Stimulated activated CD8-positive, alpha-beta memory T cell treated with anti-CD3 and anti-CD28 coated beads, Interleukin-7, amount 100 ng/mL, for 48 hours (primary cell): ENCODE data around the gene PPFIA2.

ENCODE experiments used
- DNase-seq, 2 donors: peaks; one replicate each; pipeline ENCODE4 v3.0.0-alpha.2; 2020; ENCODE audit warnings: low read depth in 1 of 2; ENCODE audit errors: extremely low read depth in 1 of 2

PPFIA2 gene

DNA sequence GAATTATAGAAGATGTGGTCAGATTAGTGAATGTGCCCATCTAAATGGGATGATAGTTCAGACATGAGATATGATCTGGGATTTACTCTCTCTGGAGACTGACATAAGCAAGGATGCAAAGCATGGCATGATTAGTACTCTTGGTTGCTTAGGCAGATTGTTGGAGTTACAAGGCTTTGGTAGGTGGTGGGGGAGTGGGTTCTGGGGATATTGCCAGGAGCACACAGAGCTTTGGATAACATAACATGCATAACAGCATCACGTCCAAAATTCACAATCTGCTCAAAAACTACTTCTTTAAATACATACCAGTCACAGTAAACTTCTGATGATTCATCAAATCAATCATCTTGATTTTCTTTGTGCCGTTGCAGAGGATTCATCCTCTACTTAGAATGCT lies 393.9 kb downstream of the PPFIA2 start:
- no peak for DNase-seq

DNA sequence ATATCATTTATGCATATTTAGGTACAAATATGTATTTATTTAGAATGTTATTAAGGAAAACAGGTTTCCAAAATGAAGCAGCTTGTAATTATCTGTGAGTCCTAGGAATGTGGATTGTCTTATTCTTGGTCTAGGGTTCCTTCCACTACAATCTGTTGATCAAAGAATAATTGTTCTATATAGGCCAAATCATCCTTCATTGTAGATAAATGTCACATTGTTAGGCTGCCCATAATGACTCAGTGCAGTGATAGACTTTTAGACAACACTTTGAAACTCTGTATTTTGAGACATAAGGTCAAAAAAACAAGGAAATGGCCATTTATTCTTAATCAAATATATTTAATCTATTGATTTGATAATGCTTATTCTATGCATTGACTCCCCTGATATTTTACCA lies 398.2 kb downstream of the PPFIA2 start:
- DNase-seq: no peak

DNA sequence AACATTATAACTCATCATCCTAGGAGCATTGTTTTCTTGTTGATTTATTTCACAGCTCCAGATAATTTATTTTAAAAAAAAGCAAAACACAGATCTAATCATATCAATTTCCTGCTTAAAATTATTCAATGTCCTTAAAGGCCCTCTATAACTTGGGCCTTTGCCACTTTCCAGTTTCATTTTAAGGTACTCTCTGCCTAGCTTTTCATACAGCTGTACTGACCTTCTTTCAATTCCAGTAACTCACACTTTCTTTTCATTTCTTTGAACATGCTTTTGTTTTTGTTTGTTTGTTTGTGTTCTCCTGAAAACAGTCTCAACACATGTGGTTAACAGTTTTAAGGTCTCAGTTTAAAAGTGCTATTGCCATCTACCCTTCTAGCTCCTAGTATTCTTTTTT lies 399.4 kb downstream of the PPFIA2 start:
- no peak for DNase-seq

DNA sequence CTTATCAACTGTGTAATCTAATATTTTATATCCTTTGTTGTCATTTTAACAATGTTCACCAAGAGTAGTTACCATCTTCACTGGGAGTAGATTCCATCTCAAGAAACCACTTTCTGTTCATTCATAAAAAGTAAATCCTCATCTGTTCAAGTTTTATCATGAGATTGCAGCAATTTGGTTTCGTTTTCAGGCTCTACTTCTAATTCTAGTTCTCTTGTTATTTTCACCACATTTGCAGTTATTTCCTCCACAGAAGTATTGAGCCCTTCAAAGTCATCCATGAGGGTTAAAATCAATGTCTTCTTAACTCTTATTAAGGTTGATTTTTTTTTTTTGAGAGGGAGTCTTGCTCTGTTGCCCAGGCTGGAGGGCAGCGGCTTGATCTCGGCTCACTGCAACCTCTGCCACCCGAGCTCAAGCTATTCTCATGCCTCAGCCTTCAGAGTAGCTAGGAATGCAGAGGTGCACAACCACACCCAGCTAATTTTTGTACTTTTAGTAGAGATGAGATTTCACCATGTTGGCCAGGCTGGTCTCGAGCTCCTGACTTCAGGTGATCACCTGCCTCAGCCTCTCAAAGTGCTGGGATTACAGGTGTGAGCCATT lies 404.7 kb downstream of the PPFIA2 start:
- DNase-seq: no peak

DNA sequence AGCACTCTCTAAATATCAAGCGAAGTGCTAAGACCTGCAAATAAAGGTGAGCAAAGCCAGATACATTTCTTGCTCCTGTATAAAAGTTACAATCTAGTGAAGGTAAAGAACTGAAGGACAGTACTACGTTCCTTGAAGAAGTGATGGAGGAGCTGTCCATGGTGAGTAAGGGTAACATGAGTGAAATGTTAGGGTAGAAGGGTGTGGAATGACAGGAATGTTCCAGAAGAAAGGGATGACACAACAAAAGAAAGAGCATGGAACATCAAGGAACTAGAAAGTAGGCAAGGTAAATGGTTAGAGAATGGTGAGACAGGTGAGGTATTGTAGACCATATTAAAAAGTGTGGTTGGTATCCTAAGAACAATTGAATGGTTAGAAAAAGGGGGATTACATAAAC lies 408.8 kb downstream of the PPFIA2 start:
- no peak for DNase-seq

DNA sequence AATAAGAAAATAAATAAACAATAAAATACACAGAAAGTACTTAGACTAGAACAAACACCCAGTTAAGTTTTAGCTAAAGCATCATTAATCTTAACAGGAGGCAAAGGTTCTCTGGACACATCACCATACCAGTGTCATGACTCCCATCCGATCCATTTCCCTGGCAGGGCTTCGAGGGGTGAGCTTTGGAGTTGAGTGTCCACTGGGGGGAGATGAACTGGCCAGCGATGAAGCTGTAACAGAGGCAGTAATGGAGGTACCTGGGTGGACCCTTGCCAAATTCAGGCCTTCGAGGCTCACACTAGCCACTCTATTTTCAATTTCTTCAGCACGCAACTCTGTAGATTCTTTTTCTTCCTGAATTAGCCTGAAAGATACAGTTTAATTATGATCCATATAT lies 411.7 kb downstream of the PPFIA2 start:
- no peak for DNase-seq

DNA sequence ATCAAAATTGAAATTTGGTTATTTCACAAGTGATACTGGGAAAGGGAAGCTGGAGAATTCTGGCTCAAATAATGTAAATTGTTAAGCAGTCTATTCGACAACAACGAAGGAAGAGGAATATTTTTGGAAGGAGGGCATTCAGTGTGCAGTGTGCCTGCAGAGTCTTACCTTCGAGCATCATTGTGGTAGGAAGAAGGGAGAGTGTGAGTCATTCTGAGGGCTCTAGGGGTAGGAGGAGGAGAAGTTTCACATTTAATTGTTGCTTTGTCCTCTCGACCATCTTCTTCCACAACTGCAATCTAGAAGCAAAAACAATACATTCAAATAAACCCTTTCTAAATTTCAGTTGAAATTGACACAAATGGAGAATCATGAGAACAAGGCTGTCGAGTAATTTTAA lies 418.2 kb downstream of the PPFIA2 start:
- no peak for DNase-seq

DNA sequence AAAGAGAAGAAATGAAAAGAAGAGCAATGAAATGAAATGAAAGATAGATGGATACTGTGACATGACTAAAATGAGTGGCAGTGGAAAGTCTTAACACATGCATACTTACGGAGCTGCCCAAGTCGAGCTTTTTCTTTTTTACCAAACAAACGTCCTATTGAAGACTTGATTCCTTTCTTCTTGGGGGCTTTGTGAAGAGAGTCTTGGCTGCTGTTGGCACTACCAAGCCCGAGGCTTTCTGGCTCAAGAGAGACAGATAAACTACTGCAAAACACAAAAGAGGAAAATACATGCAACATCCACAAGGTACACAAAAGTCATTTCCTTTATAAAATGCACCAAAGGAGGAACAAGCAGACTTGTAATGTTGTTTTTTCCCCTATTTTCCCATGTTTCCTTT lies 420.1 kb downstream of the PPFIA2 start:
- DNase-seq: no peak

DNA sequence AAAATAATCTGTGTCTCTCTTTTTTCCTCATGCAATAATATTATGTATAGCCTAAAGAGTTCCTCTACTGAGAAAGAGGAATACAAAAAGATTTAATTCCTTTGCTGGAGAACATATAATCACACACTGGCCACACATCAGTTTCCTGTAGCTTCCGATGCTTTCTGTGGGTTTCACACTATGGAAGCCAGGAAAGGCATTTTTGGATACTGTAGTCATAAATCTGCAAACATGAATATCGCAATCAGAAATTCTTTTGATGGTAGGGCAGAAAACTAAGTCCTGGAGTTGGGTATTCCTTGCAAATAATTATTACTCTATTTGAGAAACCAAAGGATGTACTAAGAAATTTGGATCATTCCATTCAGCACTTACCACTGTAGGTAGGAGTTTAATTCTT lies 421.3 kb downstream of the PPFIA2 start:
- DNase-seq: no peak

DNA sequence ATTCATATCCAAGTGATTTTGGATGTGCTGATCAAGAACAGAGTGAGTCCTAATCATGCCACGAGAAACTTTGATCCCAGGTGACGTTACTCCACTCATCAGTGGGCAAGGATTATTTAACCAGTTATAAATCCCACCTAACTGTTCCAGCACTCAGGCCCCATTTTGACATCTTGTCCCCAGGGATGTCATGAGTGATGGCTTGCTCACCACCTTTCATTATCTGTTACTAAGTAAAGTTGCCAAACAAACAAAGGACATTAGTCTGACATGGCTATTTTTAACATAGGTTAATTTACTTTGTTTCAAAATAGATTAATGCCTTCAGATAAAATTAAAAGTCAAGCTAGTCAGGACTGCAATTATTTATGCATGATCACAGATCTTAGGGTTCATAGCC lies 425.3 kb downstream of the PPFIA2 start:
- DNase-seq: no peak

DNA sequence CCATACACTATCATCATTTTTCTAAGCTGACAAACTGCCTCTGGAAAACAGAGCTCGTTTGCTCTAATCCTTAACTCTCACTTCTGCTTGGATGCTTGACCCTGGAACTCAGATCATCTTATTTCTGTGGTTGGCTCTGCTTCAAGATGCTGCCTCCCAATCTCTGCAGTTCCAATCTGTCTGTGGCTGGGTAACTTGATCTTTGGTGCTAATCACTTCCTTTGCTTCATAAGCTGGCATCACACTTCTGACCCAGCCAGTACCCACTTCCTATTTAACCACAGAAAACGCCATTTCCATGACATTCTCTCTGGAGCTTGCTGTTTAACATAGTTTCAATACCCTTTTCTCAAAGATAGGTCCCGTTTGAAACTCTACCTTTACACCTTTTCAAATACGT lies 427.1 kb downstream of the PPFIA2 start:
- no peak for DNase-seq

DNA sequence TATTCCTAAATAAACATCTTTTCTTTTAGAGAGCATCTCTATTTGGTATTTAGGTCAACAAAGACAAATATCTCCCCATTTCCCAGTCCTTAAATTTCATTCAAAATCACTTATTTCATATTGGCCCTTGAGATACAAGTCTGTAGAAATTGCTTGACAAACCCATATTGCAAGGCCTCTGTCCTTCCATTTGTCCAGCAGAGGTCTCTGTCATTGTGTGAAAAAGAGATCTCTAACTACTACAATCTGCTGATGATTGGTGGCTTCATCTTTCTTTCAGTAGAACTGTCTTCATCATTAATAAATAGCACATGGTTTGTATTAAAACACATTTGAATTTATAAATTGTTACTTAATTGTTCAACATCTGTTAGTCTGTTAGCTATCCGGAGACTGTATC lies 428.7 kb downstream of the PPFIA2 start:
- no peak for DNase-seq

DNA sequence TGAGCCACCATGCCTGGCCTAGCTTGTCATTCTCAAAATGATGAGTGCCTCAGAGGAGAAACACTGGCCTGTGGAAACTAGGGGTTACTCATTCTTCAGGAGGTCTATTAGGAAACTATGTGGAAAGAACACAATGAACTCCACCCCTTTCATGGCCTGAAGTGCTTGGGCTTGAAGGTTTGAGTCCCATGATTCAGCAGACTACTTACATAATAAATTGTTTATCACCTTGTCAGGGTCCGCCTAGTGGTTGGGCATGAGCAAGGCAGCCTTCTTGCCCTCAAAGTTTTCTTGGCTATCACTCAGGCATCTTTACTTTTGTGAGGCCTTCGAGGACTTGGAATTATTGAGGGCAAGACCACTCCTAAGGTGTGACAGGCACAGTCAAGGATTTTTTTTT lies 430.1 kb downstream of the PPFIA2 start:
- no peak for DNase-seq

DNA sequence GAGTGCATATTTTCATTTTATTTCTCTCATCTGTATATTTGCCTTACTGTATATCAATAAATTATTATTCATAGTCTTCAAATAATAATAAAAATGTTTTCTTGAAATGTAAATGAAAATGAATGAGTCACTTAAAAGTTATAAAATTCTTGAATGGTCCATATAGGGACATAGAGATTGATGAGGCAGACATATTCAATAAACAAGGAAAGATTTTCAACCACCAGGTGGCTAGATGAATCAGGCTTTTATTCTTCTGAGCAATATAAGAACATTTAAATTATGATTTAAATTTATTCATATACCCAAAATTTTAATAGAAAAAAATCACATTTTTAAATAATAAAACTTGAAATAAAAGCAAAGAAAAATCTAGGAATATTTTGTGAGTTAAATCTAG lies 431.7 kb downstream of the PPFIA2 start:
- DNase-seq: no peak

DNA sequence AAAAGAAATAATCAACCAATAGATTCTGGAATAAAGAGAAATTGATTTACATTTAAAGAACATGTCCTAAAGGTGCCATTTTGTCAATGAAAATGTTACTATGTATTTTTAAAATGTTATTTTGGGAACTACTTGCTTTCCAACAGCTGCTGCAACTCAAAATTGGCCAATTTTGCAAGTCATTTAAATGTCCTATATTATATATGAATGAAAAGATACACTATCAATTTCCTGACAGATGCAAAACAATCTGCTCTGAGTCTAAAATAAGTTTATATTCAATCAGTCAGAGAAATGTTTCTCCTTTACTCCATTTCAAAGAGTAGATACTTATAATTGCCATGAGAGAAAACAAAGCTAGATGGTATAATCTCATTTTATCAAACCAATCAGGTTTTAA lies 434.1 kb downstream of the PPFIA2 start:
- DNase-seq: no peak

DNA sequence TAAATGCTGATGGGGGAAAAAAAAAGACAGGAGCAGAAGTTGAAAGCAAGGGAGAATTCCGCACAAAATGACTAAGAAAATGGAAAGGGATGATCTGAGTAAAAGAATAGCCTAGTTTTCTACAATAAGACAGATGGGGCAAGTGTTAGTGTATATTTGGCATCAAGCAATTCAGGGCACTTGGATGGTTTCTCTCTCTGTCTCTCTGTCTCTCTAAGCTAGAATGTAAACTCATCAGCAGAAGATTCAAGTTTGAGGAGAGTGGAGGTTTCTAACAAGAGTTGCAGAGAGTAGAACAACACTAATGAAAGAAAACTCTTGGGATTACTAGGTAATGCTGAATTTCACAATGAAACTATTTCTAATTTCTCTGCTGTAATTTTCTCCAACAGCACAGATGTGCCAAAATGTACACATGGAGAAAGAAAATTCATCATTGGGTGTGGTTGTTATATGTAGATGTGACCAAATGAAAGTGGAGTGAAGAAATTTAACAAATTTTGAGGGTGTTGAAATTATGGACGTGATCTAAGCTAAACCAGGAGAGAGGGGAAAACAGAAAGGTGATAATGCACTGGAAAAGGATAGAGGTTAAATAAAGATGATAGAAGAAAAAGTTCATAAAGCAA lies 444.1 kb downstream of the PPFIA2 start:
- DNase-seq: no peak

DNA sequence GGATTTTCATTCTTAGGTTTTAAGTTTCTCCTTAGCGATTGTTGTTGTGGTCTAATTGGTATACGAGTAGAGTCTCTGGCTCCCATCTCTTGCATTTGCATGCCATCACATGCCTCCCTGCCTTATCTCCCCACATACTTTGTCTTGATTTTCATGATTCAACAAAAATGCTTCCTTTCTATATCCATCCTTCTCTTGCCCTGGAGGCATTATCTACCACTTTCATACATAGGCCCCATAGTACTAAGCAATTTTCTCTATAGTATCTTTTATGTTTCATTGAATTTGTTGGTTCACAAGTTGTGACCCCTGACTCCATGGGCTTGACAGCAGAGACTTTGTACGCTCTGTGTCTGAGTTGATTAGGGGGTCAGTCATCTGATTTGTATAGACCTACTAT lies 455.2 kb downstream of the PPFIA2 start:
- DNase-seq: no peak

DNA sequence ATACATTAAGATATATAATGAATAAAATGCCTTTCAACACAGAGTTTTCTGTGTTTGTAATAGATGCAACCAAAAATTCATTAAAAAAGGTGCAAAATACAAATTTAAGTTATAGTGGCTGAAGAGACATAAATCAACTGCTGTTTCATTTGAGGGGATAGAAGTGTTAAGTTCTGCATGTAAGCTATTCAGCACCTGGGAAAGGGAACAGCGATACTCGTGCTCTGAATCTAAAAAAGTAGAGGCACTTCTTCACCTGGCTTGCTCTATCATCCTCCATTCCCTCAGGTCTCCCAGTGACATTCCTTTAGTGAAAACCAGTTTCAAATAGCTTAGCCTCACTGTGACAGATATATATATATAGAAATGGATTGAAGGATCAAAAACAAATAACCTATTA lies 458.7 kb downstream of the PPFIA2 start:
- no peak for DNase-seq

DNA sequence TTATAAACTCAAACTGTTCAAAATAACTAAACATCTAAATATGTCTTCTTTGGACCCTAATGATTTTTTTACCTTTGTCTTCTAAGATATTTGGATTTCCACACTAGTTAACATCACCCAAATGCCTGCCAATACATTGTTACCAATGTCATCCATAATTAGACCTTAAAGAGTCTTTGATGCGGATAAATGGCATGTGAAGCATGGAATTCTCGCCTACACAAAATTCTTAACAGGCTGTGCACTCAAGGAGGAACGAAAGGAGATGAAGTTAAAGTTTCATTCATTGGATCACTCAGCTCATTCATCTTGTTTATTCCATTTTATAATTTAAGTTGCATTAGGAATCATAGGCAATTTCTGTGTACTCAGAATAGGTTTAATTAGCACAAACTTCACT lies 461.5 kb downstream of the PPFIA2 start:
- no peak for DNase-seq

DNA sequence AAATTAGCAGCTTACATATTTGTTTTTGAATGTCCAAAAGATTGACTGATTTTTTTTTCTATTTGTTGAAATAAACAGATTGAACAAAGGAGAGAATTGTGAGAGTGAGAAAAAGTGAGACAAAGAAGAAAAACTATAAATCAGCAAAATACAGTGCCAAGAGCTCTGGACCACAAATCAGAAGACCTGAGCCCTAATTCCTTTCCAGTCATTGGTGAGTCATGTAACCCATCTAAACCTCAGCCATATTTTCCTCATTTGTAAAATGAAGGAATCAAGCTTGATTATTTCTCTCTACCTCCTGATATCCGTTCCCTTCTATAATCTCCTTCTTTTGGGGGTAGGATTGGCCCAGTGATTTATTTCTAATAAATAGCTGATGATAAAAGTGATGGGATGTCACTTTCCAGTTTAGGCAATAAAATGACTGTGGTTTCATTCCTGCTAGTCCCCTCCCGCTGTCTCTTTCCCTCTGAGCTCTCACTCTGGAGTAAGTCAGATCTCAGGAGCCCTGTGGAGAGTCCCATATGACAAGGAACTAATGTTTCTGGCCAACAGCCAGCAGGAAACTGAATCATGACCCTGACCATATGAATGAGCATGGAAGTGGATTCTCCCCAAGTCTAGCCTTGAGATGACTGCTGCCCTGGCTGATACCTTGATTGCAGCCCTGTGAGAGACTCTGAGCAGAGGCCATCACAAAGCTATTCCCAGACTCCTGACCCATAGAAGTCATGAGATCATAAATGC lies 462.4 kb downstream of the PPFIA2 start:
- no peak for DNase-seq

DNA sequence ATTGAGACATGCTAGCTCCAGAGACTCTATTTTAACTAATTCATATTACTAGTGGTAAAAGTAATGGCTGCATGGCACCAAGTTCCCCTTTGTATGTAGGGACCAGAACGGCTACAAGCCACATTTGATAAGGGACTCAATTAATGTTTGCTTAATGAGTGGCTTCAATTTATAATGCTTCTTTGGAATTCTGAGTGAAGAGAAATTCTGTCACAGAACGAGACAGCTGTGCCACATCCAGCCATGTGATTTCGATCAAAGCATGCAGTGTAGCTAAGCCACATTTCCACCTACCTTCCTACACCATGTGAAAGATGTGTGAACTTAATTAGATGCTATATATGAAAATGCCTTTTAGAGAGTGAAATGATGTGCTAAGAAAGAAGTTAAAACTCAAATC lies 463.9 kb downstream of the PPFIA2 start:
- DNase-seq: no peak
